GM19025 (cell line): Measurements from ENCODE around the gene KCNJ10.
A peak's percentile ranks its signal among the peaks of the same experiment; 100 is the strongest.
"Not testable (repeated sequence)": the region's sequence is repeated elsewhere in the genome, so short reads cannot be mapped to it uniquely, and the experiment has no call there.

Experiments used
- ATAC-seq: cut with Tn5 transposase; IDR thresholded peaks from one replicate; pipeline ENCODE4 v1.9.1; 2021; ENCODE audit warnings: mild to moderate bottlenecking, low read depth, moderate library complexity; ENCODE audit not compliant: unreplicated experiment

KCNJ10 gene

DNA sequence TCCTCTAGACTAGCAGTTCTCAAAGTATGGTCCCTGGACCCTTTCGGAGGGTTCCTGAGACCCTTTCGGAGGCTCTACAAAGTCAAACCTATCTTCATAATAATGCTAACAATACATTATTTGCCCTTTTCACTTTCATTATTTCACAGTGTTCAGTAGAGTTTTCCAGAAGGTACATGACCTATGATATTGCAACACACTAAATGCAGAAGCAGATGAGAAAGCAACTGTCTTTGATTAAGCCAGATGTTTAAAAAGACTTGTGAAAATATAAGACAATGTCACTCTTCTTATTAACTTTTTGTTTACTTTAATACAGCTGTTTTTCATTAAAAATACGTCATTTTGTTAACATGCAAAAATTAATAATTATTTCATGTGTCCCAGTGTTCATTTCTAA lies 5.8 kb downstream of the KCNJ10 start:
- no peak for ATAC-seq

- no peak for ATAC-seq
Observed at GRCh38 chr1:160063176-160063575, 6.8 kb downstream of the KCNJ10 start.

GRCh38 chr1:160062230-160062532 lies 7.8 kb downstream of the KCNJ10 start:
- no peak for ATAC-seq

- no peak for ATAC-seq
Observed at GRCh38 chr1:160061369-160062229, 8.4 kb downstream of the KCNJ10 start.

- ATAC-seq, result no peak
Observed at GRCh38 chr1:160058087-160058486, 11.9 kb downstream of the KCNJ10 start.

GRCh38 chr1:160056648-160057169 lies 13.3 kb downstream of the KCNJ10 start:
- ATAC-seq, result no peak

DNA sequence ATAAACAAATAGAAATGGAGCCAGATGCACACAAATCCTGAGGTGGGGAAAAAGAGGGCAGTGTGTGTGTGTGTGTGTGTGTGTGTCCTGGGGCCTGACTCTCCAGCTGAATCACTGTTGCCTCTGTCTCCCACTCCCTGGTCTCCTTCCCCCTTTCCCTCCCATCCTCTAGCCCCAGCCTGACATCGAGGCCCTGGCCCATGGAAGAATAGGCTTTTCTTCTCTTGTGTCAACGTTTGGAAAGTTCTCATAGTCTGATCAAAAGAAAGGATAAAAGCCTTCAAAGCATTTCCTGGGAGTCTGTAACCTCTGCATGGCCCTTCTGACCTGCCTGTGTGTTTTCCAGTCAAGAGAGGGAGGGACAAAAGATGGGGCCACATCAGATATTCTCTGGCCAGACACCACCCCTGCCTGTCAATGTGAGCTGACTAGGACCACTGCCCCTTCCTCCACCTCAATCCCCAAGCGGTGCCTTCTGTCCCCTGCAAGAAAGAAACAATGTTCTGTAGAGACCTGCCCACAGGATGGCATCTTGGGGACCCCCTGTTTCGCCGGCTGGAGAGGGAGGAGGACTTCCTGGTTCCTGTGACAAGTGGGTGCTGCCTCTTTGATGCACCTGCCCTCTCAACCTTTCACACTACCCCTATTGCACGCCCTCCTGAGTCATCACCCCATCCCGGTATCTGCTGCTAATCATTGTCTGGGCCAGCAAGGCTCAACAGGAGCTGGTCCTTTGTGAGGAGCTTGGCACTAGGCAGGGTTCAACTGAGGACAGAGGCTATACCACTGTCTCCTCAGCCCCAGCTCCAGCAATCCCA lies 16.2 kb downstream of the KCNJ10 start:
- ATAC-seq, result no peak

DNA sequence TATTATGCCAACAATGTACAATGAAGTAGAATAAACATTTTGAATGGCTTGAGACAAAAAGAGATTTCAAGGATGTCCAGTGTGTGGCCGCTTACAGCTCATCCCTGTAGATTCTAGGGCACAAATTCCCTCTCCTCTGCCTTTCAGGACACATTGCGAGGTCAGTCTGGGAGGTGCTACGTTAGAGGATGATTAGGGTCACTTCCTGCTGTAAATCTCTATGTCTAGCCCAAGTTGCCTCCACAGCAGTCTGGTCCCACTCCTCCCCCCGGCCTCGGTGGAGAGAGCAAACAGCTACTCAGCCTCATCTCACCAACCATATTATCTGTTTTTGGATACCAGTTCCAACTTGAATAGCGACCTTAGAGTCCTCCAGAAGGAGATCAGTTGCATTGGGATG lies 17.0 kb downstream of the KCNJ10 start:
- ATAC-seq, result no peak

- ATAC-seq, result no peak
Observed at GRCh38 chr1:160050619-160051018, 19.3 kb downstream of the KCNJ10 start.

GRCh38 chr1:160050182-160050581 lies 19.8 kb downstream of the KCNJ10 start:
- not testable (repeated sequence) for ATAC-seq

DNA sequence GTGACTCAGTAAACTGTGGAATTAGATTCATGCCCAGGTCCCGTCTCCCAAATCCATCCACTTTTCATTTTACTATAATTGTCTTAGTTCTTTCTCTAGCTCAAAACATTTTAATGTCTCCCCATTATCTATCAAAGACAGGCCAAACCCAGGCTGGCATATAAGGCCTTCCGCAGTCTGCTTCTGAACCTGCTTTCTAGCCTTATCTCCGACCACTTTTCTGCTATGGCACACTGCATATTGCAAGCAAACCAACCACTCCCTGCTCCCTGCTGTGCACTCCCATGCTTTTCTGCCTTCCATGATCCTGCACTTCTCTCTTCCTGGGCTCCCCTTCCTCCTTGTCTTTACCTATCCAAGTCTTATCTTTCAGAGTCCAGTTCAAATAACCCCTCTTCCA lies 20.9 kb downstream of the KCNJ10 start:
- no peak for ATAC-seq

DNA sequence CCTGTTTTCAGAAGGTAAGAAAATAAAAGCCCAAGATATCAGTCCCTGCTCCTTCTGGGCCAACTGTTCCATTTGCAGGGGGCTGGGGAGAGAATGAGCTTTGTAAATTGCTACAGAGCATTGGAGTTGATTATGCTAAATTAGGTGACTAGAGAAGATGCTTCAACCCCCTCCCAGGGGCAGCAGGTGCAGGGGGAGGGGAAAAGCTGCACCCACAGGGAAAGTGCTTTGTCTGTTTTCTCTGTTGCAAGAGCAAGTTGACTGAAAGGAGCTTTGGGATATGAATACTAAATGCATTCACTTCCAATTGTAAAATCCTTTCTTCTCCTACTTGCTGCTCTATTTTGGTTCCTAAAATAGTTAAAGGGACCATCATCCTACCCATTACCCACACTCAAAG lies 21.6 kb downstream of the KCNJ10 start:
- no peak for ATAC-seq

DNA sequence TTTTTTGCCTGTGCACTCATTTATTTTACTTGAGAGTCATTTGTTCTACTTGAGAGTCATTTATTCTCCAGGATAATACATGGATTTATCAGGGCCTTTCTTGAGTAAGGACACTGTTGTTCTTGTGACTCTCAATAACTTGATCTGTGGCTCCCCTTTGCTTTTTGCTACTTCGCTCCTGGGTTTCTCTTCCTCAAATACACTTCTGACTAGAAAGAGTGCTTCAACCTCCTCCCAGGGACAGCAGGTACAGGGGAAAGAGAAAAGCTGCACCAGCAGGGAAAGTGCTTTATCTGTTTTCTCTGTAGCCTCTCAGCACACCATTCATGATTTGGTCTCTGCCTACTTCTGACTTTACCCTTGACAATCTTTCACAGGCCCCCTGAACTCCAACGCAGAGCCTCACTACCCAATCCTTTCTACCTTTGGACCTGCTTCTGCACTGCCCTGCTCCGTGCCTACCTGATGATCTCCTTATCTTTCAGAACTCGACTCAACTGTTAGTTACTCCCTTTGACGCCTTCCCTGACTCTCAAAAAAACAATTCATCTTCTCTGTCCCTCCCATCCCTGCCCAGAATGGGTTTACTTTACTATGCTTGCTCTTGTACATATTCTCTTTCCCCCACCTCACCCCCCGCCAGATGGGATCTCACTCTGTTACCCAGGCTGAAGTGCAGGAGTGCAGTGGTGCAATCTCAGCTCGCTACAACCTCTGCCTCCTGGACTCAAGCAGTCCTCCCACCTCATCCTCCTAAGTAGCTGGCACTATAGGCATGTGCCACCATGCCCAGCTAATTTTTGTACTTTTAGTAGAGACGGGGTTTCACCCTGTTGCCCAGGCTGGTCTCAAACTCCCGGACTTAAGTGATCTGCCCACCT lies 22.6 kb downstream of the KCNJ10 start:
- ATAC-seq, result no peak

DNA sequence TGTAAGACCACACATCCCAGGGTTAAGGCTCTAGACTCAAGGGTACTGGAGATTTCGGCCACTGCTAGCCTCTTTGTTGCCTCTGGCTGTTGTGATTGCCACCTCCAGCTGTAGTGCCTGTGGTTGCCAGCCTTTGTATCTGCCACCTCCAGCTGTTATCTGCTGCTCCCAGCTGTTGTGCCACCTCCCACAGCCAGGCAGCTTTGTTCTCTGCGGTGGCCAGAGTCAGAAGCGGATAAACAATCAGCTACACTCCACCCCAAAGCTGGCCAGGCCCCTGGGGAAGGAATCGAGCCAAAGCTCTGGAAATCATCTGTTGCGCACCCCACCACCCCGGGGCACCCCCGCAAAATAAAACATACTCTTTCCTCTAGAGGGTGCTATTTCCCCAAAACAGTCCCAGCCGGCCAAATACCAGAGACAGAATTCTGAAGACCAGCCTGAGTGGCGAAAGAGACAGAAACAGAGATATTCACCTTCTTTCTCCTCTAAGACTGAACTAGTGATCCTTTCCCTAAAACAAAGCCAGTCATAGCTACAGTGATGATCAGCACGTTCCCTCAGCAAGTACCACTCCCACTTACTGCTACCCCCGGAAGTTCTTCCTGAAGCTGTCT lies 23.4 kb downstream of the KCNJ10 start:
- ATAC-seq, result no peak

- no peak for ATAC-seq
Observed at GRCh38 chr1:160045653-160046052, 24.3 kb downstream of the KCNJ10 start.

GRCh38 chr1:160043543-160043942 lies 26.4 kb downstream of the KCNJ10 start:
- ATAC-seq, result no peak

DNA sequence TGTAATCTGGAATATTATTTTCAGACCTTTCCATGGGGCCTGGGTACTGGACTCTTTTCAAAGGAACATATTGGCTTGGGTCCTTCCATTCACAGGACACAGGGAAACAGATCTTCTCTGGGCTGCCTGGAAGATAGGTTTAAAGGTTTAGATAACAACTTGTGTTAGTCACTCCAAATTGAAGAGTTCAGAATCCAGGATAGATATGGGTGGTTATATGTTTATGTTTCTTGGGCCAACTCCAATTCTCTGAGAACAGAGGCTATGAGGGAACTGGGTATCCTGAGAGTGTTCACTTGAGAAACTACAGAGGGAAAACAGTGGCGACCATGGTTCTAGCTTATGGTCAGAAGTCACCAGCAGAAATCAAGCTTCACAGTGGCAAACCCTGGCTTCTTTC lies 29.5 kb downstream of the KCNJ10 start:
- no peak for ATAC-seq

- peak; percentile 10 for ATAC-seq
Observed at GRCh38 chr1:160032165-160032820, 37.7 kb downstream of the KCNJ10 start.

DNA sequence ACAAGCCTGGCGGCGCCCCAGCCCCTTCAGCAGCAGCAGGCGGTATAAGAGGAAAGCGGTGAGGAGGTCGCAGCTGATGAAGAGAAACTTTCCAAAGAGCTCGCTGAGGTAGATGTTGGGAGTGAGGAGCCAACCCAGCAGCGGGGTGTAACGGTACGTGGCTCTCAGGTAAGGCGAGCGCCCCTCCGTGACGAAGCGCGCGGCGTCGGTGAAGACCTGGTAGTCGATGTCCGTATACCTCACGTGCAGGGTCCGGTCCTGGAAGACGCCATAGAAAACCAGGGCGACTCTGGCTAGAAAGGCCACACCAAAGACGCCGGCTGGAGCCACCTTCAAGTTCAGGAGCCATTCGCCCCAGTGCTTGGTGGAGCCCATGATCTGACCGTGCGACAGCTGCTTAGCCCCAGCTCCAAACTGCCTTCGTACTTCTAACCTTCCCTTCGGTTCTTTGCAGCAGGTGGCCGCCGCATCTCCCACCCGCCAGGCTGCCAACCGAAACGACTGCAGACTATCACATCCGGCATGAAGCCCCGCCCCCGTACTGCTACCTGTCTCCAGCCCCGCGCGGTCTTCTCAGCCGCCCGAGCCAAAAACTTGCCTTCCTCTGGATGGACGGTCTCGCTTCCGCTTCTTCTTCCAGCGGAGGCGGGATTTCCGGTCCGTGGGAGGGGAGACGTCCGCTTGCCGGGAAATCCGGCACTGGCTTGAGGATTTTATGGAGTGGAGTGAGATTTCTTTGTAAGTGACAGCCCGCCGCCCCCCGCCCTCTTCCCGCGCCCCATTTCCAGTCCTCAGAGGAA lies 38.4 kb downstream of the KCNJ10 start, which contains the start of gene PIGM:
Gene PIGM, minus strand, starts transcription at position 626 of the 800 bp plus-strand sequence. Its CDS starts 251 bp downstream, at position 375.
- peak; percentile 92 for ATAC-seq
